HEK293 (cell line): Measurements from ENCODE around the gene RAC3.

Source experiments
- CTCF ChIA-PET: fragments of 350-600 bp; formaldehyde crosslinking; extraction: SDS; loops from one replicate; lab custom pipeline; 2021; ENCODE audit warnings: antibody characterized with exemption; lab: Yijun Ruan, JAX
- POLR2A ChIA-PET: fragments of 300-600 bp; formaldehyde crosslinking; extraction: SDS; loops from one replicate; lab custom pipeline; 2020; ENCODE audit warnings: antibody characterized with exemption, inconsistent platforms; lab: Yijun Ruan, JAX
- H3K27ac ChIP-seq: fragments of 200-500 bp; sonication (Bioruptor generic); 2 replicates; pipeline ENCODE4 v1.5.1; 2014; ENCODE audit warnings: low read depth, low read length, control low read depth, inconsistent platforms; ENCODE audit errors: extremely low read depth
- H3K36me3 ChIP-seq, 2 experiments: fragments of 200-500 bp in 1 of 2; sonication (Bioruptor generic) in 1 of 2; 1 replicate in 1 of 2; 2 replicates in 1 of 2; pipeline ENCODE4 v1.5.1; 2014 to 2017; ENCODE audit warnings: inconsistent platforms in 2 of 2, low read length in 2 of 2; ENCODE audit not compliant: control insufficient read depth in 2 of 2, insufficient read depth in 1 of 2
- H3K4me1 ChIP-seq: fragments of 200-500 bp; sonication (Bioruptor generic); 2 replicates; pipeline ENCODE4 v1.5.1; 2014; ENCODE audit warnings: mild to moderate bottlenecking, low read length, inconsistent platforms; ENCODE audit not compliant: control insufficient read depth, insufficient read depth
- H3K4me3 ChIP-seq: 2 replicates; pipeline ENCODE4 v1.5.1; 2011; ENCODE audit warnings: low read depth, mild to moderate bottlenecking, control low read depth, low read length, moderate library complexity
- H3K9me3 ChIP-seq: fragments of 200-500 bp; sonication (Bioruptor generic); 2 replicates; pipeline ENCODE4 v1.5.1; 2014; ENCODE audit warnings: low read depth, low read length, inconsistent platforms; ENCODE audit not compliant: control insufficient read depth, insufficient read depth
- BCL11B ChIP-seq: fragments of 450-650 bp; formaldehyde crosslinking; IDR thresholded peaks from 2 replicates; pipeline ENCODE4 v1.5.1; 2016; ENCODE audit warnings: low read depth, missing biosample characterization, missing genetic modification characterization
- GLIS1 ChIP-seq: fragments of 450-650 bp; formaldehyde crosslinking; IDR thresholded peaks from 2 replicates; pipeline ENCODE4 v1.5.1; 2016; ENCODE audit warnings: missing biosample characterization, missing genetic modification characterization
- GLIS2 ChIP-seq: fragments of 450-650 bp; formaldehyde crosslinking; IDR thresholded peaks from 2 replicates; pipeline ENCODE4 v1.5.1; 2016; ENCODE audit warnings: missing biosample characterization, missing genetic modification characterization
- KLF8 ChIP-seq: fragments of 450-650 bp; formaldehyde crosslinking; IDR thresholded peaks from 2 replicates; pipeline ENCODE4 v1.5.1; 2016; ENCODE audit warnings: missing biosample characterization, missing genetic modification characterization
- MEIS1 ChIP-seq: sonication (generic); formaldehyde crosslinking; IDR thresholded peaks from 2 replicates; pipeline ENCODE4 v1.8.1; 2022; ENCODE audit warnings: missing genetic modification reagents, mild to moderate bottlenecking, borderline replicate concordance
- RBAK ChIP-seq: fragments of 450-650 bp; formaldehyde crosslinking; IDR thresholded peaks from 2 replicates; pipeline ENCODE4 v1.5.1; 2016; ENCODE audit warnings: missing biosample characterization, missing genetic modification characterization
- SCRT2 ChIP-seq: fragments of 450-650 bp; formaldehyde crosslinking; IDR thresholded peaks from 2 replicates; pipeline ENCODE4 v1.5.1; 2016; ENCODE audit warnings: missing biosample characterization, missing genetic modification characterization
- SP3 ChIP-seq: fragments of 450-650 bp; formaldehyde crosslinking; IDR thresholded peaks from 2 replicates; pipeline ENCODE4 v1.5.1; 2016; ENCODE audit warnings: missing biosample characterization, missing genetic modification characterization
- ZBTB8A ChIP-seq: fragments of 450-650 bp; formaldehyde crosslinking; IDR thresholded peaks from 2 replicates; pipeline ENCODE4 v1.5.1; 2016; ENCODE audit warnings: missing biosample characterization, missing genetic modification characterization
- ZNF114 ChIP-seq: fragments of 450-650 bp; formaldehyde crosslinking; IDR thresholded peaks from 2 replicates; pipeline ENCODE4 v1.5.0; 2017; ENCODE audit warnings: missing biosample characterization, missing genetic modification characterization
- ZNF133 ChIP-seq: fragments of 450-650 bp; formaldehyde crosslinking; IDR thresholded peaks from 2 replicates; pipeline ENCODE4 v1.5.1; 2016; ENCODE audit warnings: missing biosample characterization, missing genetic modification characterization
- ZNF274 ChIP-seq, 2 experiments: fragments of 200-500 bp in 1 of 2; fragments of 450-650 bp in 1 of 2; sonication (Bioruptor generic) in 1 of 2; formaldehyde crosslinking in 1 of 2; IDR thresholded peaks; 2 replicates each; pipeline versions ENCODE4 v1.5.1 to v1.6.1; 2014 to 2016; ENCODE audit warnings: borderline replicate concordance in 1 of 2, inconsistent platforms in 1 of 2, low read length in 1 of 2, missing biosample characterization in 1 of 2, missing genetic modification characterization in 1 of 2
- ZNF302 ChIP-seq: fragments of 450-650 bp; formaldehyde crosslinking; IDR thresholded peaks from 2 replicates; pipeline ENCODE4 v1.5.1; 2016; ENCODE audit warnings: missing biosample characterization, missing genetic modification characterization, low read depth
- ZNF391 ChIP-seq: fragments of 450-650 bp; formaldehyde crosslinking; IDR thresholded peaks from 2 replicates; pipeline ENCODE4 v1.5.1; 2016; ENCODE audit warnings: low read depth, missing biosample characterization, missing genetic modification characterization, borderline replicate concordance
- ZNF423 ChIP-seq: fragments of 450-650 bp; formaldehyde crosslinking; IDR thresholded peaks from 2 replicates; pipeline ENCODE4 v1.5.1; 2016; ENCODE audit warnings: missing biosample characterization, missing genetic modification characterization
- ZNF707 ChIP-seq: fragments of 450-650 bp; formaldehyde crosslinking; IDR thresholded peaks from 2 replicates; pipeline ENCODE4 v1.5.1; 2016; ENCODE audit warnings: missing biosample characterization, missing genetic modification characterization
- ZNF768 ChIP-seq: fragments of 450-650 bp; formaldehyde crosslinking; IDR thresholded peaks from 2 replicates; pipeline ENCODE4 v1.5.1; 2018; ENCODE audit warnings: missing biosample characterization, mild to moderate bottlenecking, missing genetic modification characterization
- TF ChIP-seq, protein P1 (sequence below): fragments of 450-650 bp; formaldehyde crosslinking; optimal IDR thresholded peaks from 2 replicates; pipeline ENCODE3; 2016; ENCODE audit warnings: missing biosample characterization, mild to moderate bottlenecking, missing genetic modification characterization
- TF ChIP-seq, protein P2 (sequence below): fragments of 450-650 bp; formaldehyde crosslinking; IDR thresholded peaks from 2 replicates; pipeline ENCODE4 v1.5.1; 2016; ENCODE audit warnings: missing biosample characterization, missing genetic modification characterization
- TF ChIP-seq, protein P3 (sequence below): fragments of 450-650 bp; formaldehyde crosslinking; IDR thresholded peaks from 2 replicates; pipeline ENCODE4 v1.5.1; 2016; ENCODE audit warnings: missing biosample characterization, missing genetic modification characterization
- TF ChIP-seq, protein P4 (sequence below): fragments of 450-650 bp; formaldehyde crosslinking; IDR thresholded peaks from 2 replicates; pipeline ENCODE4 v1.5.1; 2016; ENCODE audit warnings: missing biosample characterization, missing genetic modification characterization
- TF ChIP-seq, protein P5 (sequence below): fragments of 450-650 bp; formaldehyde crosslinking; IDR thresholded peaks from 2 replicates; pipeline ENCODE4 v1.5.1; 2016; ENCODE audit warnings: missing biosample characterization, missing genetic modification characterization

RAC3 gene

DNA sequence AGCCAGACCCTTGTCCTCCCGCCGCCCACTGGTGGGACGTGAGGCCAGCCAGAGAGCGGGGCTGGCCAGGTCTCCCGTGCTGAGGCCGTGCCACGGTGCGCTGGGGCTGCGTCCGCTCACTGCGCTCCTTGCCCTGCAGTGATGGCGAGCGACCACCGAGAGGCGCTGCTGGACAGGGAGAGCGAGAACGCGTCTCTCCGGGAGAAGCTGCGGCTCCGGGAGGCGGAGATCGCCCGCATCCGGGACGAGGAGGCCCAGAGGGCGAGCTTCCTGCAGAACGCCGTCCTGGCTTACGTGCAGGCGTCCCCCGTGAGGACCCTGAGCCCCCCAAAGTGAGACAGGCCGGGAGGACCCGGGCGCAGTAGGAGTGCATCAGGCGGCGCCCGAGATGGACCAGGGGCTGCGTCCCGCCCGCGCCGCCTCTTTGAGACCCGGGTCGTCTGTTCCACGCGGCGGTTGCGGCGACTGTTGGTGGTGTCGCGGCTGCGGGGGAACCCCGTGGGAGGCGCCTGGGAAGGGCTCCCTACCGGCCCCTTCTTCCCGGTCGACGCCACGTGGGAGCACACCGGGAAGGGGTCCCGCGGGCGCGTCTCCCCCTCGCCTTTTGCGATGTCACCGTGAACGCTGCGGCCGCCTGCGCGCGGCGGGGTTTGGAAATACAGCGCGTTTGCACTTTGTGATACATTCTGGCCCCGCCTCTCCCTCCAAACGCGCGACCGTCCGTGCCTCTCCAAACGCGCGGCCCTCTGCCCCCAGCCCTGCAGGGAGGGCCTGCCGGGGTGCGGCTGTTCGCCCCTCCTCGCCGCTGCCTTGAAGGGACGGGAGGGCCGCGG is 792 bp upstream of the RAC3 start (continued):
- TF ChIP-seq BCL11B (tag by site-specific recombination) (no peak), MEIS1 (CRISPR knock-in tag) (no peak)
- TF ChIP-seq, all 188 proteins: peak for 54

DNA sequence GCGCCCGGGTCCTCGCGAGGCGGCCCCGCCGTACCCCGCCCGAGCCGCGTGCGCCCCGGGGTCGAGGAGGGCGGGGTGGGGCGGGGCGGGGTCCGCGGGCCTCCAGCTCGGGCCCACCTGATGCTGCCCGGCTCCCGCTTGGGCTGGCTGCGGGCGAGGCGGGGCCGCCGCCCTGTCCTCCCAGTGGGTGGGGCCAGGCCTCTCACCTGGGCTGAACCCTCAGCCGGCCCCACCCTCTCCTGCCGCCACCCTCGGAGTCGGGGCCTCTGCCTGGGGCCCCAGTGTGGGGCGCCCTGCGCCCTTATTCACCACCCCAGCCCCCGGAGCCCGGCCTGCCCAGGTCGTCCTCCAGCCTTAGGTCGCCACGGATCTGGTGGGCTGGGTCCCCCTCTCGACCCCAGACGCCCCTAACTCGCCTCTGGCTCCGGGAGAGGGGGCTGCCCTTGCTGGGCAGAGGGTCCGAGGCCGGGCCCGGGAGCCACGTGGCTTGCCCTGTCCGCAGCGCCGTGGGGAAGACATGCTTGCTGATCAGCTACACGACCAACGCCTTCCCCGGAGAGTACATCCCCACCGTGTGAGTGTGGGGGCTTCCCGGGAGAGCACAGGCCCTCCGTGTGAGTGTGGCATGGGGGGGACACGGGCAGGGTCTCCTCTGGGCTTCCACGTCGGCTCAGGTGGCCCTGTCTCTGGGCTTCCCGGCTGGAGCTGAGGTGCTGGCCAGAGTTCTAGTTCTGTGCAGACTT is 578 bp downstream of the RAC3 start:
- Histone ChIP-seq H3K36me3 (peaks cover 0 to 65% of the 10 kb centered on the region in 2 experiments; a peak in 1 of 3 replicates), H3K4me1 (peaks cover 10% of the 10 kb centered on the region), H3K4me3 (peak overlapping the region; percentile 37), H3K27ac (peak overlapping the region; percentile 84), H3K9me3 (no peaks in the 10 kb centered on the region)
- CTCF ChIA-PET = interaction anchor here (3.6 kb wide), 1 partner anchor 11 kb away, joined by 32 read pairs; the partner anchor contains the start of genes CENPX and LRRC45
- POLR2A ChIA-PET = interaction anchor here (0.8 to 6.0 kb wide), 6 partner anchors 11 to 72 kb away, joined by 3 to 56 read pairs (median 19); partner anchors contain the start of genes CENPX, GPS1, LRRC45 and RFNG
- 0 out of 2 replicates have a peak, but pooled peaks have one; percentile 37 for TF ChIP-seq ZNF423 (tag by site-specific recombination)
- peak; percentile 75 for TF ChIP-seq GLIS1 (tag by site-specific recombination)
- TF ChIP-seq, protein P1, sequence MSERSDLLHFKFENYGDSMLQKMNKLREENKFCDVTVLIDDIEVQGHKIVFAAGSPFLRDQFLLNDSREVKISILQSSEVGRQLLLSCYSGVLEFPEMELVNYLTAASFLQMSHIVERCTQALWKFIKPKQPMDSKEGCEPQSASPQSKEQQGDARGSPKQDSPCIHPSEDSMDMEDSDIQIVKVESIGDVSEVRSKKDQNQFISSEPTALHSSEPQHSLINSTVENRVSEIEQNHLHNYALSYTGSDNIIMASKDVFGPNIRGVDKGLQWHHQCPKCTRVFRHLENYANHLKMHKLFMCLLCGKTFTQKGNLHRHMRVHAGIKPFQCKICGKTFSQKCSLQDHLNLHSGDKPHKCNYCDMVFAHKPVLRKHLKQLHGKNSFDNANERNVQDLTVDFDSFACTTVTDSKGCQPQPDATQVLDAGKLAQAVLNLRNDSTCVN (tag by site-specific recombination) = peak; percentile 39
- TF ChIP-seq ZNF302 = no peak
- no peak for TF ChIP-seq ZNF274 (IDR thresholded peaks at IDR 0.05; ENCODE audit: low read length)
- no peak for TF ChIP-seq ZNF274 (tag by site-specific recombination; IDR thresholded peaks at IDR 0.05; ENCODE audit: borderline replicate concordance)
- no peak for TF ChIP-seq RBAK (tag by site-specific recombination)
- TF ChIP-seq KLF8 (tag by site-specific recombination) = peak; percentile 79
- TF ChIP-seq, protein P2, sequence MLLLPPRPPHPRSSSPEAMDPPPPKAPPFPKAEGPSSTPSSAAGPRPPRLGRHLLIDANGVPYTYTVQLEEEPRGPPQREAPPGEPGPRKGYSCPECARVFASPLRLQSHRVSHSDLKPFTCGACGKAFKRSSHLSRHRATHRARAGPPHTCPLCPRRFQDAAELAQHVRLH (tag by site-specific recombination) = no peak
- peak; percentile 71 for TF ChIP-seq GLIS2 (tag by site-specific recombination)
- TF ChIP-seq ZNF768 (tag by site-specific recombination) = no peak
- no peak for TF ChIP-seq ZNF707 (tag by site-specific recombination)
- TF ChIP-seq, protein P3, sequence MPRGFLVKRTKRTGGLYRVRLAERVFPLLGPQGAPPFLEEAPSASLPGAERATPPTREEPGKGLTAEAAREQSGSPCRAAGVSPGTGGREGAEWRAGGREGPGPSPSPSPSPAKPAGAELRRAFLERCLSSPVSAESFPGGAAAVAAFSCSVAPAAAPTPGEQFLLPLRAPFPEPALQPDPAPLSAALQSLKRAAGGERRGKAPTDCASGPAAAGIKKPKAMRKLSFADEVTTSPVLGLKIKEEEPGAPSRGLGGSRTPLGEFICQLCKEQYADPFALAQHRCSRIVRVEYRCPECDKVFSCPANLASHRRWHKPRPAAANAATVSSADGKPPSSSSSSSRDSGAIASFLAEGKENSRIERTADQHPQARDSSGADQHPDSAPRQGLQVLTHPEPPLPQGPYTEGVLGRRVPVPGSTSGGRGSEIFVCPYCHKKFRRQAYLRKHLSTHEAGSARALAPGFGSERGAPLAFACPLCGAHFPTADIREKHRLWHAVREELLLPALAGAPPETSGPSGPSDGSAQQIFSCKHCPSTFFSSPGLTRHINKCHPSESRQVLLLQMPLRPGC = no peak
- no peak for TF ChIP-seq MEIS1 (CRISPR knock-in tag)
- peak; percentile 38; the same call in 1 of the 2 replicates for TF ChIP-seq SCRT2 (tag by site-specific recombination)
- TF ChIP-seq ZNF391 (tag by site-specific recombination) = no peak
- TF ChIP-seq, protein P4, sequence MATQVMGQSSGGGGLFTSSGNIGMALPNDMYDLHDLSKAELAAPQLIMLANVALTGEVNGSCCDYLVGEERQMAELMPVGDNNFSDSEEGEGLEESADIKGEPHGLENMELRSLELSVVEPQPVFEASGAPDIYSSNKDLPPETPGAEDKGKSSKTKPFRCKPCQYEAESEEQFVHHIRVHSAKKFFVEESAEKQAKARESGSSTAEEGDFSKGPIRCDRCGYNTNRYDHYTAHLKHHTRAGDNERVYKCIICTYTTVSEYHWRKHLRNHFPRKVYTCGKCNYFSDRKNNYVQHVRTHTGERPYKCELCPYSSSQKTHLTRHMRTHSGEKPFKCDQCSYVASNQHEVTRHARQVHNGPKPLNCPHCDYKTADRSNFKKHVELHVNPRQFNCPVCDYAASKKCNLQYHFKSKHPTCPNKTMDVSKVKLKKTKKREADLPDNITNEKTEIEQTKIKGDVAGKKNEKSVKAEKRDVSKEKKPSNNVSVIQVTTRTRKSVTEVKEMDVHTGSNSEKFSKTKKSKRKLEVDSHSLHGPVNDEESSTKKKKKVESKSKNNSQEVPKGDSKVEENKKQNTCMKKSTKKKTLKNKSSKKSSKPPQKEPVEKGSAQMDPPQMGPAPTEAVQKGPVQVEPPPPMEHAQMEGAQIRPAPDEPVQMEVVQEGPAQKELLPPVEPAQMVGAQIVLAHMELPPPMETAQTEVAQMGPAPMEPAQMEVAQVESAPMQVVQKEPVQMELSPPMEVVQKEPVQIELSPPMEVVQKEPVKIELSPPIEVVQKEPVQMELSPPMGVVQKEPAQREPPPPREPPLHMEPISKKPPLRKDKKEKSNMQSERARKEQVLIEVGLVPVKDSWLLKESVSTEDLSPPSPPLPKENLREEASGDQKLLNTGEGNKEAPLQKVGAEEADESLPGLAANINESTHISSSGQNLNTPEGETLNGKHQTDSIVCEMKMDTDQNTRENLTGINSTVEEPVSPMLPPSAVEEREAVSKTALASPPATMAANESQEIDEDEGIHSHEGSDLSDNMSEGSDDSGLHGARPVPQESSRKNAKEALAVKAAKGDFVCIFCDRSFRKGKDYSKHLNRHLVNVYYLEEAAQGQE (tag by site-specific recombination) = peak; percentile 47; the same call in 1 of the 2 replicates
- no peak for TF ChIP-seq ZNF114 (tag by site-specific recombination)
- TF ChIP-seq ZNF133 (tag by site-specific recombination) = no peak
- TF ChIP-seq, protein P5, sequence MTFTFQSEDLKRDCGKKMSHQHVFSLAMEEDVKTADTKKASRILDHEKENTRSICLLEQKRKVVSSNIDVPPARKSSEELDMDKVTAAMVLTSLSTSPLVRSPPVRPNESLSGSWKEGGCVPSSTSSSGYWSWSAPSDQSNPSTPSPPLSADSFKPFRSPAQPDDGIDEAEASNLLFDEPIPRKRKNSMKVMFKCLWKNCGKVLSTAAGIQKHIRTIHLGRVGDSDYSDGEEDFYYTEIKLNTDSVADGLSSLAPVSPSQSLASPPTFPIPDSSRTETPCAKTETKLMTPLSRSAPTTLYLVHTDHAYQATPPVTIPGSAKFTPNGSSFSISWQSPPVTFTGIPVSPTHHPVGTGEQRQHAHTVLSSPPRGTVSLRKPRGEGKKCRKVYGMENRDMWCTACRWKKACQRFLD (tag by site-specific recombination) = no peak
- TF ChIP-seq SP3 (tag by site-specific recombination) = peak; percentile 84
- peak; percentile 96 for TF ChIP-seq ZBTB8A (tag by site-specific recombination)
- peak; percentile 61; the same call in 1 of the 2 replicates for TF ChIP-seq BCL11B (tag by site-specific recombination)
